Kidney epithelial cell (primary cell): Measurements from ENCODE around the gene GRIK4. TPM values are rescaled to one million over a fixed set of nuclear protein-coding genes. Genes with fewer than 3 reads are reported as not detected.

ENCODE experiments used
- DNase-seq: peaks from one replicate; pipeline ENCODE4 v3.0.0-alpha.2; 2010; ENCODE audit warnings: low read depth
- H3K27me3 ChIP-seq: 2 replicates; pipeline ENCODE4 v1.6.0; 2011; ENCODE audit warnings: low read length; ENCODE audit not compliant: control insufficient read depth, insufficient read depth
- H3K36me3 ChIP-seq: 2 replicates; pipeline ENCODE4 v1.5.1; 2011; ENCODE audit warnings: low read length; ENCODE audit not compliant: control insufficient read depth, insufficient read depth
- H3K4me3 ChIP-seq: 2 replicates; pipeline ENCODE4 v1.5.1; 2011; ENCODE audit warnings: low read depth, mild to moderate bottlenecking, control low read depth, low read length
- total RNA-seq: library from RNA; depleted of rRNA; stranded (reverse); fragments of >200 nt; gene quantifications from 2 replicates; pipeline ENCODE4 v1.2.3, GENCODE V29; 2015
- TF ChIP-seq, protein P1 (sequence below): IDR thresholded peaks from 2 replicates; pipeline ENCODE4 v1.5.1; 2011; ENCODE audit warnings: mild to moderate bottlenecking, moderate library complexity, low read length, control low read depth, inconsistent platforms; ENCODE audit not compliant: insufficient read depth, poor library complexity, severe bottlenecking

GRIK4 gene
- total RNA-seq, 1 donor from 2014 or later, result 0.17 TPM

DNA sequence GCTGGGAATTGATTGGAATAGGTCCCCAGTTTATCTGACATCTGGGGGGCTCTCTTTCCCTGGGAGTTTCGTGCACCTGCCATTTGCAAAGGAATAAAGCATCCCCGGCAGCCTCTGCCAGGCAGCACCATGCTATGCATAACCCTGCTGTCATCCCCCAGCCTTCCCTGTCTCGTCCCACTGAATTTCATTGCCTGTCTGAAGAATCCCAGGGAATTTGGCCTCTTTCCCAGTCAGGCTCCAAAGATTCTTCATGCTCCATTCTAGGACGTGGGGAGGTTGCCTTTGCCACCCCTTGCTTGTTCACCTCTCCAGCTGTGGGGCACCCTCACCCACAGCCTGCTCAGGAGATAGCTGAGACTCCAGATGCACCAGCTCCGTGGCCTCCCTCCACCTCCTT, 317.3 kb downstream of the GRIK4 start:
- no peak for DNase-seq
- no peak overlapping the region for H3K4me3 ChIP-seq
- peaks cover 14% of the 10 kb centered on the region for H3K27me3 ChIP-seq
- H3K36me3 ChIP-seq, result no peaks in the 10 kb centered on the region
- TF ChIP-seq, protein P1, sequence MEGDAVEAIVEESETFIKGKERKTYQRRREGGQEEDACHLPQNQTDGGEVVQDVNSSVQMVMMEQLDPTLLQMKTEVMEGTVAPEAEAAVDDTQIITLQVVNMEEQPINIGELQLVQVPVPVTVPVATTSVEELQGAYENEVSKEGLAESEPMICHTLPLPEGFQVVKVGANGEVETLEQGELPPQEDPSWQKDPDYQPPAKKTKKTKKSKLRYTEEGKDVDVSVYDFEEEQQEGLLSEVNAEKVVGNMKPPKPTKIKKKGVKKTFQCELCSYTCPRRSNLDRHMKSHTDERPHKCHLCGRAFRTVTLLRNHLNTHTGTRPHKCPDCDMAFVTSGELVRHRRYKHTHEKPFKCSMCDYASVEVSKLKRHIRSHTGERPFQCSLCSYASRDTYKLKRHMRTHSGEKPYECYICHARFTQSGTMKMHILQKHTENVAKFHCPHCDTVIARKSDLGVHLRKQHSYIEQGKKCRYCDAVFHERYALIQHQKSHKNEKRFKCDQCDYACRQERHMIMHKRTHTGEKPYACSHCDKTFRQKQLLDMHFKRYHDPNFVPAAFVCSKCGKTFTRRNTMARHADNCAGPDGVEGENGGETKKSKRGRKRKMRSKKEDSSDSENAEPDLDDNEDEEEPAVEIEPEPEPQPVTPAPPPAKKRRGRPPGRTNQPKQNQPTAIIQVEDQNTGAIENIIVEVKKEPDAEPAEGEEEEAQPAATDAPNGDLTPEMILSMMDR, result no peak

DNA sequence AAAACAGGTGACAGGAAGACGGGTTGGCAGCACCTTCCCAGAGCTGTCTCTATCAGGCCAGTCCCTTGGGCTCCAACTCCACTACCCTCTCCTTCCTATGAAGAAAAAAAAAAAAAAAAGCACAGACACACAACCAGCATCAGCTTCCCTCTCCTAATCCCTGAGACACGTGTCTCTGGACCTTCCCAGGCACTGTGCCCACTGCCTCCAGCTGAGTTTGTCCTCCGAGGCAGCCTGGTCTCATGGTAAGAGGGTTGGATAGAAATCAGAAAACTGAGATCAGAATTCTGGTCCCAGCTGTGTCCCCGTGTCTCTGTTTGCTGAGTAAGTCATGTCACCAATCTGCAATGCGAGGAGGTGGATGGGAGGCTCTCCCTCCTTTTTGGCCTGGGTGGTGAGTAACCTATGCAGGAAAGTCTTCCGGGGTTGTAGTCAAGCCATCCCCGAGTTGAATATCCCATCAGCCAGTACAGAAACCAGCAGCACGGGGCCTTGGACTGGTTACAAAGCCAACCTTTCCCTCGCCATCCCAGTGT, 318.6 kb downstream of the GRIK4 start:
- H3K4me3 ChIP-seq, result no peak overlapping the region
- no peaks in the 10 kb centered on the region for H3K36me3 ChIP-seq
- TF ChIP-seq, protein P1, result no peak
- peaks cover 14% of the 10 kb centered on the region for H3K27me3 ChIP-seq
- DNase-seq, result no peak

DNA sequence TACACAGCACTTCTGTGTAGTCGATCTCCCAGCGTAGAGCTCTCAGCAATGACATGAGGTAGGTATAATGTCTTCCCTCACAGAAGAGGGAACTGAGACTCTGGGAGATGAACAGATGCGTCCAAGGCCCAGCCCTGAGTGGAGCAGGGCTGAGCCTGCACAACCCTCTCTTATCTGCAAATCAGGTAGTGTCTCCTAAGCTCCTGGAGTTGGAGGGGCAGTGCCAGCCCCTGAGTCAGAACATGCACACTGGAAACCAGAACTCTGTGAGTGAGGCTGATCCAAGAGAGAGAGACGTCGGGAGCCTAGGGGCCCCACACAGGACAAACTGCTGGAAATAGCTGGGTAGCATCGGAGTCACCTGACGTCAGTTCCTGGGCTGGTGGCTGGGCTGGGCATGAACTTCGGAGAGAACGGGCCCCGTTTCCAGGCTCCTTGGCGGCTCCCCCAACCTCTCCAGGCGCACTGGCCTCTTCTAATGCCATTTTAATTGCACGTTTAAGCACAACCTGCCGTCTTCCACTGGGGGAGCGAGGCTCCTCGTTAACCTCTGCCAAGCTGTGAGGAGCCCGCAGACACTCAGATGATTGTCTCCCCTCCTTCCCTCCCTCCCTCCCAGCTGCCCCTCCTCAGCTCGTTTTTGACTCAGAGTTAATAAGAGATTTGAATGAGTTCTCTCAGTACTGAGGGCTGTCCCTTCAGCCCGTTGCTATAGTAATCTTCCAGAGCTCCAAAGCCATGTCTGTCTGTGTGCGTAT, 321.1 kb downstream of the GRIK4 start:
- Histone ChIP-seq H3K36me3 (no peaks in the 10 kb centered on the region), H3K27me3 (peaks cover 13% of the 10 kb centered on the region), H3K4me3 (no peak overlapping the region)
- TF ChIP-seq, protein P1, result no peak
- DNase-seq, result no peak

DNA sequence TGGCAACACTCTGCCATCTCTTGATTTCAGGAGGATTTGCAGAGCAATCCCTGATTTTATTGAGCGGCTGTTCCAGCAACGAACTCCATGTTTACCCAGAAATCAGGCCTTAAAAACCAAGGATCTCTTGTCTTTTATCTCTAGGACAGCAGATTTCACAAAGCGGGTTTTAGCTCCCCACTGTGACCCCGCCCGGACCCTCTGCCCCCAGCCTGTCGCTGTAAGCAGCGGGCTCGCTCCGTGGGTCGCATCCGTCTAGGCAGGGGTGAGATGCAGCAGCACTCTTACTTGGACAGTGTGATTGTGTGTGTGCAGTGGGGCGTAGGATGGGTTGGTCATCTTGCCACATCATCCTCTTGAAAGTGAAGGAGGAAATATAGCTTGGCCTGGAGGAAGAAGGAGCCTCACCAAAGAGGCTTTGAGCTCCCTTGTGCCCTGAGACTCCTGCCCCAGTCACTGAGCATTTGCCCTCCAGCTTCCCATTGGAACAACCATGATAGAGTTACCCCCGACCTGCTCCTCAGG, 323.2 kb downstream of the GRIK4 start:
- DNase-seq, result peak; percentile 34

DNA sequence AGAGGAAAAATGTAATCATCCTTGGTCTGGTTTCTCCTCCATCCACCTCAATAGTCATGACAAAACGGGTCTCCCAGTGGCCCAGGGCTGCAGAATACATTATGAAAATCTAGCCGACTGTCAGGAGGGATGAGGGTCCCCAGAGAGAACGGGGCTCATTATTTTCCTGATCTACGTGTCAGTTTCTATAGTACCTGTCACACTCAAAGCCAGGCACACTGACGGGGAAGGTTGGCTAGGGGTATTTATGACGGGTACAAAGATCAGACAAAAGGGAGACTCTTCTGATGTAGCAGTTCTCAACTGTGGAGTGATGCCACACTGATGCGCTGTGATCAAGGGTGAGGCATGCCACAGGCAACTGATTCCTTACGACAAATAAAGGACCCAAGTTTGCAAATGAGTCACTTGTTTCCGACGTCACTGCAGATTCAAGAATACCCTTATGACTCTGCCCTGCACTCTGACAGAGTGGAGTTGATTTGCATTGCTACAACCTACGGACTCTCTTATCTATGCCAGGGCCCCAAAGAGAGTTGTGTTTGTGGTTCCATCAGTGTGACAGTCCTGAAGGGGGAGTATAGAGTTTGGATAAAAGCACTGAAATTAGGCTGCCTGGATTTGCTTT, 324.2 kb downstream of the GRIK4 start:
- no peak for DNase-seq
- Histone ChIP-seq H3K4me3 (no peak overlapping the region), H3K36me3 (no peaks in the 10 kb centered on the region), H3K27me3 (peaks cover 7% of the 10 kb centered on the region)
- TF ChIP-seq, protein P1, result no peak

More for the DNA sequence above, 323.2 kb downstream of the GRIK4 start:
- Histone ChIP-seq H3K27me3 (peaks cover 7% of the 10 kb centered on the region), H3K36me3 (no peaks in the 10 kb centered on the region), H3K4me3 (no peak overlapping the region)
- TF ChIP-seq, protein P1, result no peak
